Measurements from ENCODE around the gene SPOP. TPM values are rescaled to one million over a fixed set of nuclear protein-coding genes. Genes with fewer than 3 reads are reported as not detected.

Gene SPOP
- total and polyA plus RNA-seq, 2 of the 4 experiments (the other 2 are of a cell fraction), result 24.9 to 47.5 TPM

DNA sequence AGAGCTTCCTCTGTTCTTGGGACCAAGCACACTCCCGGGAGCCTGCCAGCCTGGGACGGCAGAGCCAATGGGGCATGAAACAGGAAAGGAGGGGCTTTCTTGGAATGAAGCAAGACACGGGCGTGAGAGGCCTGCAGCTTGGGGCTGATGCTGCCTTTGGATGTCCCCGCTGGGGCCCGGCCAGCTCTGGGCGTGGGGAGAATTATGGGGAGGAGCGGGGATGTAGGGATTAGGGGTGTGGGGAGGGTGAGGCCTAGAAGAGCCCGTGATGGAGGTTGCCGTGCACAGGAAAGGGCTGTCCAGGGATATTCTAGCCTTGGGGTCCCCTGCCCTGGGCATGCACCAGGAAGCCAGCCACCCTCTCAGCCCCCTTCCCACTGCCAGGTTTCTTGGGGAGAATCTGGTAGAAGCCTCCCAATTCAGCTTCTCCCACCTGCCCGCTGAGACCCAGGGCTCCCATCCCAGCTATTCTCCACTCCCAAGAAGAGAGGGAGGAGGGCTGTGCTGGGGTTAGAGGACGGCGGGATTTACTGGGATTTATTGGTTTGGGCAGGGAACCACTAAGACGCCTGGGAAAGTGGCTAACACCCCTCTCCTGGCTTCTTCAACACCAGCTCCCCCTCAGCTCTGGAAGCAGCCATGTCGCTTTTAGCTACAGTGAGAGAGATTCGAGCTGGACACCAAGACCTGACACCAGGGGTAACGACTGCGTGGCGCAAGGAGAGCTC, 122.2 kb downstream of the SPOP start:
- no peak for DNase-seq
- dilution Hi-C loops (cut with HindIII; ENCODE audit: low sequenced_read_pairs, unreplicated experiment), result no loop called here
- in situ Hi-C loops (cut with MboI; ENCODE audit: low sequenced_read_pairs), result no loop called here

More for the DNA sequence above, 122.2 kb downstream of the SPOP start:
- intact Hi-C loops (cut with micrococcal nuclease), result loop anchor here (1.0 to 2.0 kb wide), 4 partner anchors 59 to 147 kb away; partner anchors contain the start of gene PHB1
- no peak for TF ChIP-seq RFX5 (IDR thresholded peaks at IDR 0.05; ENCODE audit: low read depth, low read length)
- TF ChIP-seq FOS (IDR thresholded peaks at IDR 0.05; ENCODE audit: low read depth, low read length), result no peak
- TF ChIP-seq RCOR1 (IDR thresholded peaks at IDR 0.05; ENCODE audit: insufficient replicate concordance, low read length), result no peak
- no peak for TF ChIP-seq SMC3 (IDR thresholded peaks at IDR 0.05; ENCODE audit: low read depth, low read length)
- no peak for TF ChIP-seq RAD21 (IDR thresholded peaks at IDR 0.05; ENCODE audit: low read length)
- no peak for TF ChIP-seq CTCF (conservative IDR thresholded peaks at IDR 0.05; ENCODE audit: low read depth, low read length)
- TF ChIP-seq MXI1 (IDR thresholded peaks at IDR 0.05; ENCODE audit: borderline replicate concordance, low read depth, low read length), result no peak
- TF ChIP-seq, protein P1, sequence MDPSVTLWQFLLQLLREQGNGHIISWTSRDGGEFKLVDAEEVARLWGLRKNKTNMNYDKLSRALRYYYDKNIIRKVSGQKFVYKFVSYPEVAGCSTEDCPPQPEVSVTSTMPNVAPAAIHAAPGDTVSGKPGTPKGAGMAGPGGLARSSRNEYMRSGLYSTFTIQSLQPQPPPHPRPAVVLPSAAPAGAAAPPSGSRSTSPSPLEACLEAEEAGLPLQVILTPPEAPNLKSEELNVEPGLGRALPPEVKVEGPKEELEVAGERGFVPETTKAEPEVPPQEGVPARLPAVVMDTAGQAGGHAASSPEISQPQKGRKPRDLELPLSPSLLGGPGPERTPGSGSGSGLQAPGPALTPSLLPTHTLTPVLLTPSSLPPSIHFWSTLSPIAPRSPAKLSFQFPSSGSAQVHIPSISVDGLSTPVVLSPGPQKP (IDR thresholded peaks at IDR 0.05; ENCODE audit: borderline replicate concordance, low read depth, low read length), result no peak
- no peak for TF ChIP-seq MAZ (IDR thresholded peaks at IDR 0.05; ENCODE audit: borderline replicate concordance, low read depth, low read length)
- TF ChIP-seq, protein P2, sequence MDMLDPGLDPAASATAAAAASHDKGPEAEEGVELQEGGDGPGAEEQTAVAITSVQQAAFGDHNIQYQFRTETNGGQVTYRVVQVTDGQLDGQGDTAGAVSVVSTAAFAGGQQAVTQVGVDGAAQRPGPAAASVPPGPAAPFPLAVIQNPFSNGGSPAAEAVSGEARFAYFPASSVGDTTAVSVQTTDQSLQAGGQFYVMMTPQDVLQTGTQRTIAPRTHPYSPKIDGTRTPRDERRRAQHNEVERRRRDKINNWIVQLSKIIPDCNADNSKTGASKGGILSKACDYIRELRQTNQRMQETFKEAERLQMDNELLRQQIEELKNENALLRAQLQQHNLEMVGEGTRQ (IDR thresholded peaks at IDR 0.05; ENCODE audit: low read depth, low read length), result no peak
- TF ChIP-seq CHD1 (IDR thresholded peaks at IDR 0.05; ENCODE audit: low read depth, low read length), result no peak
- ChIA-PET CTCF (interaction anchor here (0.6 to 1.7 kb wide), 9 partner anchors 9 to 147 kb away, joined by 3 to 23 read pairs (median 5); partner anchors contain the start of gene PHB1), POLR2A (ENCODE audit: unreplicated experiment) (no interaction called here)
- H3K4me1 ChIP-seq (ENCODE audit: control insufficient read depth, insufficient read depth, low read length), result peaks cover 2% of the 10 kb centered on the region; the same call in 1 of the 2 replicates
- H2AK5ac ChIP-seq (ENCODE audit: low read depth, low read length), result no peak overlapping the region
- no peak overlapping the region for H3K18ac ChIP-seq (ENCODE audit: low read depth, low read length)
- H3K14ac ChIP-seq (replicated peaks; ENCODE audit: low read depth, low read length), result no peak overlapping the region
- no peak overlapping the region for H3K27ac ChIP-seq (ENCODE audit: insufficient read depth, low read length)
- 0 out of 2 replicates have a peak overlapping the region, but pooled peaks have one; percentile 24 for H3K9ac ChIP-seq (ENCODE audit: low read depth, low read length)
- peaks cover 21% of the 10 kb centered on the region for H3K27me3 ChIP-seq (ENCODE audit: control insufficient read depth, insufficient read depth, low read length)
- no peaks in the 10 kb centered on the region for H3K9me1 ChIP-seq (ENCODE audit: insufficient read depth, low read length)
- H3K56ac ChIP-seq (ENCODE audit: extremely low read depth, insufficient read depth, low read length), result no peak overlapping the region
- H2BK15ac ChIP-seq (ENCODE audit: low read depth, low read length), result no peak overlapping the region
- no peak overlapping the region for H4K91ac ChIP-seq (ENCODE audit: insufficient read depth, low read depth, low read length)
- H3K23ac ChIP-seq (ENCODE audit: low read depth, low read length), result no peak overlapping the region
- no peak overlapping the region for H3K4me3 ChIP-seq (ENCODE audit: insufficient read depth, low read depth, low read length)
- no peaks in the 10 kb centered on the region for H3K36me3 ChIP-seq (ENCODE audit: control insufficient read depth, insufficient read depth, low read length)
- H3K9me3 ChIP-seq (ENCODE audit: control insufficient read depth, insufficient read depth, low read length), result no peaks in the 10 kb centered on the region
- no peak overlapping the region for H3K4ac ChIP-seq (ENCODE audit: low read depth, low read length)
- no peaks in the 10 kb centered on the region for H4K20me1 ChIP-seq (ENCODE audit: insufficient read depth, low read length)
- H2BK5ac ChIP-seq (ENCODE audit: low read depth, low read length, poor library complexity, severe bottlenecking), result no peak overlapping the region
- no peak overlapping the region for H2AK9ac ChIP-seq (replicated peaks; ENCODE audit: low read depth, low read length, poor library complexity)
- no peak overlapping the region for H2BK20ac ChIP-seq (ENCODE audit: low read depth, low read length)
- BruUV-seq (replicated peaks), result no TSS peak
- no peak overlapping the region for H2BK120ac ChIP-seq (ENCODE audit: low read depth, low read length)
- H2AFZ ChIP-seq (replicated peaks; ENCODE audit: low read length, poor library complexity), result peak overlapping the region; percentile 90
- H4K8ac ChIP-seq (ENCODE audit: low read depth in 2 of 2, low read length in 2 of 2), result peak overlapping the region in 1 of 2 experiments; percentile 85; a peak in 1 of 4 replicates
- H4K5ac ChIP-seq (ENCODE audit: low read depth, low read length), result no peak overlapping the region; the same call in 1 of the 2 replicates
- no peak; the same call in 1 of the 2 replicates for ATAC-seq (ENCODE audit: low read depth)
- no peak overlapping the region for H3K4me2 ChIP-seq (ENCODE audit: low read depth, low read length)
- no peaks in the 10 kb centered on the region for H3K79me1 ChIP-seq (ENCODE audit: low read depth in 1 of 2, low read length in 2 of 2)
- 60% methylated on average over 1 of the region's 19 CpGs; no CpG with 5 or more reads in 1 of the 2 experiments for WGBS, 2 experiments (ENCODE audit: extremely low coverage in 2 of 2, insufficient read length in 1 of 2)
